ENCODE results near the gene NHERF1.

NHERF1 gene

GRCh38 chr17:74748529-74749278 is at the start of gene NHERF1:
TSS of gene NHERF1 (plus strand) at chr17:74748628. CDS start at chr17:74748847, 219 bp downstream.
- peak; percentile 97 for DNase-seq

- DNase-seq: no peak
These were observed 49.2 kb upstream of the NHERF1 start for GRCh38 chr17:74699236-74699635.

- DNase-seq: no peak
These were observed 46.1 kb upstream of the NHERF1 start for GRCh38 chr17:74702116-74702871.

- DNase-seq: no peak
These were observed 45.1 kb upstream of the NHERF1 start for GRCh38 chr17:74703311-74703710.

- DNase-seq: no peak
These were observed 43.9 kb upstream of the NHERF1 start for GRCh38 chr17:74704544-74704943.

- no peak for DNase-seq
These were observed 37.2 kb upstream of the NHERF1 start for GRCh38 chr17:74711058-74711824.

- no peak for DNase-seq
These were observed 36.1 kb upstream of the NHERF1 start for GRCh38 chr17:74712301-74712700.

- no peak for DNase-seq
These were observed 35.7 kb upstream of the NHERF1 start, which contains the start of gene CD300LF for GRCh38 chr17:74712756-74713155. TSS of gene CD300LF (minus strand) at chr17:74712923. CDS start at chr17:74712866, 57 bp downstream.

GRCh38 chr17:74713171-74713755 is 35.2 kb upstream of the NHERF1 start:
- DNase-seq: no peak

- DNase-seq: no peak
These were observed 33.3 kb upstream of the NHERF1 start for GRCh38 chr17:74715144-74715543.

- no peak for DNase-seq
These were observed 27.9 kb upstream of the NHERF1 start for GRCh38 chr17:74720506-74720905.

GRCh38 chr17:74722782-74723181 is 25.6 kb upstream of the NHERF1 start:
- DNase-seq: no peak

- DNase-seq: no peak
These were observed 24.5 kb upstream of the NHERF1 start for GRCh38 chr17:74723891-74724290.

- DNase-seq: no peak
These were observed 23.3 kb upstream of the NHERF1 start for GRCh38 chr17:74725111-74725510.

- DNase-seq: no peak
These were observed 20.3 kb upstream of the NHERF1 start for GRCh38 chr17:74728033-74728701.

GRCh38 chr17:74728702-74729075 is 19.7 kb upstream of the NHERF1 start:
- DNase-seq: no peak

GRCh38 chr17:74729368-74729767 is 19.1 kb upstream of the NHERF1 start:
- DNase-seq: no peak

- DNase-seq: no peak
These were observed 18.6 kb upstream of the NHERF1 start for GRCh38 chr17:74729866-74730265.

GRCh38 chr17:74730491-74731346 is 17.7 kb upstream of the NHERF1 start:
- peak; percentile 54 for DNase-seq

- DNase-seq: no peak
These were observed 17.2 kb upstream of the NHERF1 start for GRCh38 chr17:74731347-74731605.

- DNase-seq: no peak
These were observed 16.2 kb upstream of the NHERF1 start for GRCh38 chr17:74732042-74732867.

Data from stimulated activated CD4-positive, alpha-beta T cell treated with anti-CD3 and anti-CD28 coated beads, Interleukin-15, amount 100 ng/mL, for 24 hours (primary cell).